Spleen (tissue), 11 donors: ENCODE results near the gene GMEB2. TPM values are rescaled to one million over a fixed set of nuclear protein-coding genes. Genes with fewer than 3 reads are reported as not detected.

Experiments used
- DNase-seq: peaks from one replicate; pipeline ENCODE4 v3.0.0-alpha.2; 2020
- H3K27ac ChIP-seq, 8 donors: fragments of 200-600 bp; sonication (generic) in 7 of 8; 1 replicate in 4 of 8; 2 replicates in 4 of 8; pipeline versions ENCODE4 v1.5.0 to v1.8.0; 2016 to 2021; ENCODE audit warnings: inconsistent platforms in 4 of 8, mild to moderate bottlenecking in 4 of 8, moderate library complexity in 1 of 8
- H3K27me3 ChIP-seq, 7 donors: fragments of 200-600 bp; sonication (generic) in 6 of 7; replicated peaks in 1 of 7; 1 replicate in 4 of 7; 2 replicates in 3 of 7; pipeline versions ENCODE4 v1.5.0 to v1.8.0; 2016 to 2021; ENCODE audit warnings: inconsistent platforms in 3 of 7, mild to moderate bottlenecking in 1 of 7
- H3K36me3 ChIP-seq, 6 donors: fragments of 200-600 bp; sonication (generic) in 5 of 6; 1 replicate in 4 of 6; 2 replicates in 2 of 6; pipeline versions ENCODE4 v1.5.0 to v1.8.0; 2016 to 2021; ENCODE audit warnings: inconsistent platforms in 2 of 6
- H3K4me1 ChIP-seq, 6 donors: fragments of 200-600 bp; sonication (generic) in 5 of 6; 1 replicate in 3 of 6; 2 replicates in 3 of 6; pipeline versions ENCODE4 v1.5.0 to v1.8.0; 2016 to 2021; ENCODE audit warnings: inconsistent platforms in 3 of 6
- H3K4me3 ChIP-seq, 8 donors: fragments of 200-600 bp; sonication (generic) in 7 of 8; 1 replicate in 4 of 8; 2 replicates in 4 of 8; pipeline versions ENCODE4 v1.5.0 to v1.8.0; 2016 to 2021; ENCODE audit warnings: inconsistent platforms in 4 of 8, mild to moderate bottlenecking in 4 of 8, moderate library complexity in 2 of 8
- H3K9me3 ChIP-seq, 8 donors: fragments of 200-600 bp; sonication (generic) in 7 of 8; 1 replicate in 4 of 8; 2 replicates in 4 of 8; pipeline versions ENCODE4 v1.5.0 to v1.8.0; 2016 to 2021; ENCODE audit warnings: inconsistent platforms in 4 of 8
- POLR2A ChIP-seq, 3 donors: fragments of 450-650 bp; IDR thresholded peaks; one replicate each; pipeline ENCODE4 v1.5.1; 2017; ENCODE audit warnings: antibody characterized with exemption in 3 of 3, mild to moderate bottlenecking in 1 of 3
- POLR2AphosphoS5 ChIP-seq, 3 donors: sonication (generic); formaldehyde crosslinking; IDR thresholded peaks; one replicate each; pipeline ENCODE4 v1.5.1; 2017; ENCODE audit warnings: antibody characterized with exemption in 3 of 3
- WGBS, 5 donors: extraction: QIAGEN DNeasy Blood & Tissue Kit in 3 of 5; methylation state at CpG; one replicate each; pipeline versions ENCODE4 v1.1.5 to v1.1.7; 2013 to 2018; 5-methylcytosine and 5-hydroxymethylcytosine counted together
- intact Hi-C: fragments of 100-400 bp; cut with DNase I; formaldehyde crosslinking; loops from one replicate; pipeline ENCODE4 v1.15.0; 2023; ENCODE audit warnings: low total_unique reads
- polyA plus RNA-seq, 3 donors: library from polyadenylated mRNA; stranded (reverse); fragments of 200-250 nt; gene quantifications; one replicate each; pipeline ENCODE4 v1.2.1, GENCODE V29; 2013
- total RNA-seq, 7 donors: library from RNA; depleted of rRNA in 3 of 7; stranded (reverse); fragments of >200 nt in 3 of 7; fragmentation: NEBNext Ultra II Directional in 4 of 7; extraction: Animal tissue kit (Norgen Biotek cat#: 25700) in 4 of 7; gene quantifications; one replicate each; pipeline versions ENCODE4 v1.1.0 to v1.2.1, GENCODE V29; 2016 to 2021
- TF ChIP-seq, protein P1 (sequence below), 11 experiments: fragments of 200-600 bp in 7 of 11; fragments of 450-650 bp in 4 of 11; sonication (generic) in 4 of 11; IDR thresholded peaks in 8 of 11; conservative IDR thresholded peaks in 3 of 11; 1 replicate in 7 of 11; 2 replicates in 4 of 11; pipeline versions ENCODE4 v1.4.0 to v1.8.0; 2016 to 2021; ENCODE audit warnings: antibody characterized with exemption in 11 of 11, inconsistent platforms in 4 of 11, mild to moderate bottlenecking in 1 of 11
- donor health status: healthy with polysubstance abuse.
- donor health status: DM: no; HTN: no; CAD: no; lungs with moderate emphysema.
- donor health status: DM: no; HTN: no; CAD: no.
- donor health status: Bipolar disorder and iron deficiency.
- donor health status: healthy.
- donor health status: DM: no; HTN: no; CAD: no.
- donor health status: DM: yes; HTN: yes; CAD: no.

The GMEB2 gene
- total and polyA plus RNA-seq, 10 donors: 8.6 to 15.0 (median 12.5) TPM

DNA sequence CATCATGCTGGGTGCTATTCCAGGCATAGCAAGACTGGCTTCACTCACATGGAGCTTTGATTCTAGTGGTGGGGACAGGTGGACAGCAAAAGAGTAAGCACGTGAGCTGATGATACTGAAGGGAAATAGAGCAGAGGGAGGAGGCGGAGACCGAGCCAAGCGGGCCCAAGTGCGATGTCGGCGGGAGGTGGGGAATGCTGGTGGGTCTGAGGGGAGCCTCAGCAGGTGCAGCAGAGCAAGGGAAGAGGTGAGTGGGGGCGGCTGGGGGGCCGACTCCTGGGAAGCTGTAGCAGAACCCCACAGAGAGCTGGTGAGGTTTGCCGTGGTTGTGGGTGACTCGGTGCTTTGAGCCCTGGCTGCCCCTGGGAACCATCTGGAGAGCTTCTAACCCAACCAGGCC, 41.5 kb upstream of the GMEB2 start:
- no peak overlapping the region for H3K4me3 ChIP-seq
- peaks cover 4 to 90% (median 40%) of the 10 kb centered on the region in 6 donors for H3K36me3 ChIP-seq
- TF ChIP-seq, protein P1, sequence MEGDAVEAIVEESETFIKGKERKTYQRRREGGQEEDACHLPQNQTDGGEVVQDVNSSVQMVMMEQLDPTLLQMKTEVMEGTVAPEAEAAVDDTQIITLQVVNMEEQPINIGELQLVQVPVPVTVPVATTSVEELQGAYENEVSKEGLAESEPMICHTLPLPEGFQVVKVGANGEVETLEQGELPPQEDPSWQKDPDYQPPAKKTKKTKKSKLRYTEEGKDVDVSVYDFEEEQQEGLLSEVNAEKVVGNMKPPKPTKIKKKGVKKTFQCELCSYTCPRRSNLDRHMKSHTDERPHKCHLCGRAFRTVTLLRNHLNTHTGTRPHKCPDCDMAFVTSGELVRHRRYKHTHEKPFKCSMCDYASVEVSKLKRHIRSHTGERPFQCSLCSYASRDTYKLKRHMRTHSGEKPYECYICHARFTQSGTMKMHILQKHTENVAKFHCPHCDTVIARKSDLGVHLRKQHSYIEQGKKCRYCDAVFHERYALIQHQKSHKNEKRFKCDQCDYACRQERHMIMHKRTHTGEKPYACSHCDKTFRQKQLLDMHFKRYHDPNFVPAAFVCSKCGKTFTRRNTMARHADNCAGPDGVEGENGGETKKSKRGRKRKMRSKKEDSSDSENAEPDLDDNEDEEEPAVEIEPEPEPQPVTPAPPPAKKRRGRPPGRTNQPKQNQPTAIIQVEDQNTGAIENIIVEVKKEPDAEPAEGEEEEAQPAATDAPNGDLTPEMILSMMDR (IDR thresholded peaks at IDR 0.05 in 8 of 11, conservative IDR thresholded peaks at IDR 0.05 in 3 of 11): no peak
- no peak for TF ChIP-seq POLR2AphosphoS5 (IDR thresholded peaks at IDR 0.05)
- TF ChIP-seq POLR2A (IDR thresholded peaks at IDR 0.05): no peak
- H3K27me3 ChIP-seq: no peaks in the 10 kb centered on the region
- H3K27ac ChIP-seq: no peak overlapping the region
- 89 to 96% (median 94%) methylated on average over 11 of the region's 11 CpGs for WGBS, 5 donors
- no peak for DNase-seq
- intact Hi-C loops: no loop called here
- no peaks in the 10 kb centered on the region for H3K9me3 ChIP-seq
- peaks cover 0 to 5% (median 0%) of the 10 kb centered on the region in 6 donors for H3K4me1 ChIP-seq

DNA sequence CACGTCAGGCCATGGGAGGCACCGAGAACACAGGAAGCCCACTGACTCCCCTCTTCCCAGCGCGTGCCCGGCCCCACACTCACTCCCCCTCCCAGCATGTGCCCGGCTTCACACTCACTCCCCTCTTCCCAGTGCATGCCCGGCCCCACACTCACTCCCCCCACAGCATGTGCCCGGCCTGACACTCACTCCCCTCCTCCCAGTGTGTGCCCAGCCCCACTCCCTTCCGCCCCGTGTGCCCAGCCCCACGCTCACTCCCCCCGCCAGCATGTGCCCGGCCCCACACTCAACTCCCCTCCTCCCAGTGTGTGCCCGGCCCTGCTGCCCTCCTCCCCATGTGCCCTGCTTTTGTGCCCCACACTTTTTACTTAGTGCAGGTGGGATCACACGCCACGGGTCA, 41.0 kb upstream of the GMEB2 start:
- Histone ChIP-seq H3K9me3 (no peaks in the 10 kb centered on the region), H3K36me3 (peaks cover 4 to 90% (median 45%) of the 10 kb centered on the region in 6 donors), H3K27ac (no peak overlapping the region), H3K4me3 (no peak overlapping the region), H3K27me3 (no peaks in the 10 kb centered on the region), H3K4me1 (peaks cover 0 to 5% (median 0%) of the 10 kb centered on the region in 6 donors)
- WGBS, 5 donors: 91 to 96% (median 93%) methylated on average over 16 of the region's 16 CpGs
- no peak for TF ChIP-seq POLR2A (IDR thresholded peaks at IDR 0.05)
- TF ChIP-seq, protein P1 (IDR thresholded peaks at IDR 0.05 in 8 of 11, conservative IDR thresholded peaks at IDR 0.05 in 3 of 11): no peak
- no peak for TF ChIP-seq POLR2AphosphoS5 (IDR thresholded peaks at IDR 0.05)
- DNase-seq: no peak
- intact Hi-C loops: no loop called here

DNA sequence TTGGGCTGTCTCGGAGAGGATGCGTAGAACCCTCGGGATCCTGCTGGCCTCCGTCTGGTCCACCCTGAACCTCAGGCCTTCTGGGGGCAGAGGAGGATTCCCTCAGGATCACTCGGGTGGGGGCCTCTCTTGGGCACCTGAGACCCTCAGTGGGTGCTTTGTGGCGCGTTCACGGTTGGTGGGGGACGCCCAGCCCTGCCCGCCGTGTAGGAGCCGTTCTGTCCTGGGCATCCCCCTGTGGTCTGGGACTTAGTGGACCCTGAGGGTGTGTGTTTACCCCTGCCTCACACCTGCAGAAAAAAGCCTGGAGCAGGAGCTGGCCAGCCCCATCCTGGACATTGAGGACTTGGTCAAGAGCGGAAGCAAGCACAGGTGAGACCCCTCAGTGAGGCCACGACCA, 38.8 kb upstream of the GMEB2 start:
- intact Hi-C loops: no loop called here
- TF ChIP-seq POLR2A (IDR thresholded peaks at IDR 0.05): no peak
- TF ChIP-seq, protein P1 (IDR thresholded peaks at IDR 0.05 in 8 of 11, conservative IDR thresholded peaks at IDR 0.05 in 3 of 11): no peak
- no peak for TF ChIP-seq POLR2AphosphoS5 (IDR thresholded peaks at IDR 0.05)
- no peak overlapping the region for H3K4me3 ChIP-seq
- H3K27ac ChIP-seq: no peak overlapping the region
- no peaks in the 10 kb centered on the region for H3K27me3 ChIP-seq
- no peaks in the 10 kb centered on the region for H3K9me3 ChIP-seq
- H3K36me3 ChIP-seq: peaks cover 4 to 91% (median 62%) of the 10 kb centered on the region in 6 donors
- DNase-seq: no peak
- H3K4me1 ChIP-seq: peaks cover 0 to 5% (median 0%) of the 10 kb centered on the region in 6 donors
- 89 to 94% (median 91%) methylated on average over 10 to 14 of the region's 14 CpGs for WGBS, 5 donors

DNA sequence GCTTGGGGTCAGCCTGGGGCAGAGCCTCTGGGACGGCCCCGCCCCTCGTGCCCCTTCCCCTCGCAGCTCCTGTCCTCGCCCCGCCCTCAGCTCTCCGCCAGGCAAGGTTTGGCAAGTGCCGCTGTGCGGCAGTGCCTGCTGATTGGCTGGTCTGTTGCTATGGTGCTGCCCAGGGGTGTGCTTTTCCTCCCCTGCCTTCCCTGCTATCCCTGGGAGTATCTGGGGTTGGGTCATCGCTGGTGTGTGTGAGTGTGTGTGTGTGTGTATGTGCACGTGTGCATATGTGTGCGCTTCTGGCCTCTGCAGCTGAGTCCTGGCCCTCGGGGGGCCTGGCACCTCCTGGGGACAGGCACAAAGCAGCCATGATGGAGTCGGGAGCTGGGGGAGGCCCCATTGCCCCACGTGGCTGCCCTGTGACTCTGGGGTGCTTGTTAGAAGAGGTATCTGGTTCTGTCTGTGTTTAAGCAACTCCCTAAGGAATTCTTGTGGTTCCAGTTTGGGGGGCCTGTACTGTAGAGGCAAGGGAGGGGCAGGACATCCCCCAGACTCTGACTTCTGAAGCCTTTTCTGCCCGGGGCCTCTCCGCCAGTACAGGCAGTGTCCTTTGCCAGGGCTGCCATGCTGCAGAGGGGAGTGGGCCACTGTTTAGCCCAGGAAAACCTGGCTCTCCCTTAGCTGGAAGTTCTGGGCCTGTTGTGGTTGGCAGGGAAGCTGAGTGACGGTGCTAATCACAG, 38.1 kb upstream of the GMEB2 start:
- intact Hi-C loops: no loop called here
- WGBS, 5 donors: 70 to 87% (median 83%) methylated on average over 9 to 18 of the region's 18 CpGs

More for the DNA sequence above, 38.1 kb upstream of the GMEB2 start:
- Histone ChIP-seq H3K4me3 (no peak overlapping the region), H3K36me3 (peaks cover 4 to 93% (median 62%) of the 10 kb centered on the region in 6 donors), H3K4me1 (peaks cover 0 to 10% (median 2%) of the 10 kb centered on the region in 6 donors), H3K27ac (no peak overlapping the region), H3K27me3 (no peaks in the 10 kb centered on the region), H3K9me3 (no peaks in the 10 kb centered on the region)
- DNase-seq: no peak
- TF ChIP-seq, protein P1 (IDR thresholded peaks at IDR 0.05 in 8 of 11, conservative IDR thresholded peaks at IDR 0.05 in 3 of 11): no peak
- TF ChIP-seq POLR2A (IDR thresholded peaks at IDR 0.05) (no peak), POLR2AphosphoS5 (IDR thresholded peaks at IDR 0.05) (no peak)
